AG04450 (cell line): ENCODE results near the gene MPP2. TPM values are rescaled to one million over a fixed set of nuclear protein-coding genes. Genes with fewer than 3 reads are reported as not detected.

ENCODE experiments used
- CTCF ChIA-PET: fragments of 300-600, 350-600 bp; formaldehyde crosslinking; extraction: SDS; loops from one replicate; lab custom pipeline; 2022; ENCODE audit warnings: antibody characterized with exemption, inconsistent platforms; lab: Charles Lee
- POLR2A ChIA-PET: fragments of 350-600 bp; formaldehyde crosslinking; extraction: SDS; loops from one replicate; lab custom pipeline; 2021; ENCODE audit warnings: antibody characterized with exemption, inconsistent platforms; lab: Yijun Ruan, JAX
- DNase-seq: peaks from one replicate; pipeline ENCODE4 v3.0.0-alpha.2; 2011; ENCODE audit warnings: low read depth, low spot score
- H3K27ac ChIP-seq: one replicate; pipeline ENCODE4 v1.5.1; 2012; ENCODE audit warnings: low read depth, low read length, control low read depth
- H3K27me3 ChIP-seq: one replicate; pipeline ENCODE4 v1.6.0; 2012; ENCODE audit warnings: low read length; ENCODE audit not compliant: control insufficient read depth, insufficient read depth
- H3K4me3 ChIP-seq: 2 replicates; pipeline ENCODE4 v1.5.1; 2011; ENCODE audit warnings: mild to moderate bottlenecking, low read depth, low read length, control low read depth
- H3K9me3 ChIP-seq: 2 replicates; pipeline ENCODE4 v1.5.1; 2012; ENCODE audit warnings: low read length; ENCODE audit not compliant: control insufficient read depth, insufficient read depth
- polyA plus RNA-seq: library from polyadenylated mRNA; depleted of rRNA; stranded (reverse); fragments of >200 nt; gene quantifications from 2 replicates; pipeline ENCODE4 v1.2.3, GENCODE V29; 2011
- TF ChIP-seq, protein P1 (sequence below): IDR thresholded peaks from 2 replicates; pipeline ENCODE4 v1.5.1; 2011; ENCODE audit warnings: low read depth, low read length, control low read depth, inconsistent platforms

MPP2 gene
- polyA plus RNA-seq, 1 experiment = 2.4 TPM

DNA sequence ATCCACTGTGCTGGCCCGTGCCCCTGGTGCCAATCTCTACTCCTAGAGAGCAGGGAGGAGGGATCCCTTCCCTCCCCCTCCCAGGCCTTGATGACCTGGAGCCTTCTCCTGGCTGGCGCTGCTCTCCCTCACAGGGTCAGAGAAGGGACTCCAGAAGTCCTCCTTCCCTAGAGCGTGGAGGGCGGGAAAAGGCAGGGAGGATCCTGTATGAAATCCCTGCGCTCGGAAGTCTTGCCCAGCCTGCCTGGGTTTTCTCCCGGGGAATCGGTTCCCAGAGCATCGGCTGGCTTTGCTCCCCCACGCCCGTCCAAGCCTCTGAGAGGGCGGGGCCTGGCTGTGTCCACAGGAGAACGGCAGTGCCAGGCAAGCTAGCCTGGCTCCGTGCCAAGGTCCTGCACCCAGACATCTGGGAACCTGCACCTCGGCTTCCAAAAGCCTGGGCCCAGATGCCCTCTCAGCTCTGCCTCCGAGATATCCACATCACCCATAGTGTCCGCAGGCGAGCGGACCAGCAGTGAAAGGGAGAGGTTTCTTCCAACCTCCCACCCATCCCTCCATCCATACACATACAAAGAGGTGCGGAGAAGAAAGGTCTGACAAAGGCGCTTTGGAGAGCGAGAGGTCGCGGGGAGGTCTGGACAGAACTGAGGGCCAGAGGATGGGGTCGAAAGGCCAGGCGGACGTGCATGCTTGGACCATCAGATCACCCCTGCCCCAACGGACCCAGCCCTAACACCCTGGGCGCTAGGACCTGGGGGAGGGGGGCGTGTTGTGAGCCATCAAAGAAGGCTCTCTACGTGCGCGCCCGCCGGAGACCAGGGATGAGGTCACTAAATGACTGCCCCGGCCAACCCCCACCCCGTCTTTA, 1.1 kb downstream of the MPP2 start:
- DNase-seq = no peak
- TF ChIP-seq, protein P1, sequence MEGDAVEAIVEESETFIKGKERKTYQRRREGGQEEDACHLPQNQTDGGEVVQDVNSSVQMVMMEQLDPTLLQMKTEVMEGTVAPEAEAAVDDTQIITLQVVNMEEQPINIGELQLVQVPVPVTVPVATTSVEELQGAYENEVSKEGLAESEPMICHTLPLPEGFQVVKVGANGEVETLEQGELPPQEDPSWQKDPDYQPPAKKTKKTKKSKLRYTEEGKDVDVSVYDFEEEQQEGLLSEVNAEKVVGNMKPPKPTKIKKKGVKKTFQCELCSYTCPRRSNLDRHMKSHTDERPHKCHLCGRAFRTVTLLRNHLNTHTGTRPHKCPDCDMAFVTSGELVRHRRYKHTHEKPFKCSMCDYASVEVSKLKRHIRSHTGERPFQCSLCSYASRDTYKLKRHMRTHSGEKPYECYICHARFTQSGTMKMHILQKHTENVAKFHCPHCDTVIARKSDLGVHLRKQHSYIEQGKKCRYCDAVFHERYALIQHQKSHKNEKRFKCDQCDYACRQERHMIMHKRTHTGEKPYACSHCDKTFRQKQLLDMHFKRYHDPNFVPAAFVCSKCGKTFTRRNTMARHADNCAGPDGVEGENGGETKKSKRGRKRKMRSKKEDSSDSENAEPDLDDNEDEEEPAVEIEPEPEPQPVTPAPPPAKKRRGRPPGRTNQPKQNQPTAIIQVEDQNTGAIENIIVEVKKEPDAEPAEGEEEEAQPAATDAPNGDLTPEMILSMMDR = no peak
- peaks cover 37% of the 10 kb centered on the region for H3K27me3 ChIP-seq
- no peak overlapping the region for H3K27ac ChIP-seq
- peak overlapping the region; percentile 68 for H3K4me3 ChIP-seq
- CTCF ChIA-PET = interaction anchor here (1.6 kb wide), 1 partner anchor 38 kb away, joined by 4 read pairs; no protein-coding TSS in a partner anchor
- H3K9me3 ChIP-seq = no peaks in the 10 kb centered on the region; the same call in 1 of the 2 replicates
- POLR2A ChIA-PET = no interaction called here

DNA sequence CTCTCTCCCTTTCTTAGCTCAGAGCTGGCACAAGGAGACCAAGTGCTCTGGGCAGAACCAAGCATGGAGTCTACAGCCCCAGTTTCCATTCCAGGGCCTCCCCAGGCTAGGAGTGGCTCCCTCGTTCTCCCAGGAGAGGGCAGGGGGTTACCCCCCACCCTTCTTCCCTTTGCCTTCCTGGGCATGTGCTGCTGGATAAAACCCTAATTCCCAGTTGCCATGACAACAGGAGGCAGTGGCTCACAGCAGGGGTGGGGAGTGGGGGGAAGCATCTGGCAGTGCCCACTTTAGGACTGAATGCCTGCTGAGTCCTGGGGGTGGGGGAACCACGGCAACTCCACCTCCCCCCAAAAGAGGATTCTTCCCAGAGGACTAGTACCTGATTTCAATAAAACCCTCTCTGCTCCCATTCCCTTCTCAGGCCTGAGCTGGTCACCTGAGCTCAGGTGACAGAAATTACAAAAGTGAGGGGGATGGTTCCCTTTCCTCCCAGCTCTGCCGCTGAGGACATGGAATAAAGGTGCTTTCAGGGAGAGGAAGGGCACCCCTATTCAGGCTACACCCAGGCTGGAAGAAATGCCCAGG, 1.8 kb downstream of the MPP2 start:
- ChIA-PET CTCF (no interaction called here), POLR2A (no interaction called here)
- TF ChIP-seq, protein P1 = no peak
- H3K9me3 ChIP-seq = no peaks in the 10 kb centered on the region; the same call in 1 of the 2 replicates
- no peak for DNase-seq
- peaks cover 37% of the 10 kb centered on the region for H3K27me3 ChIP-seq
- no peak overlapping the region for H3K4me3 ChIP-seq
- H3K27ac ChIP-seq = no peak overlapping the region

- POLR2A ChIA-PET = no interaction called here
- Histone ChIP-seq H3K9me3 (no peaks in the 10 kb centered on the region; the same call in 1 of the 2 replicates), H3K27ac (no peak overlapping the region), H3K27me3 (peaks cover 33% of the 10 kb centered on the region), H3K4me3 (no peak overlapping the region)
- DNase-seq = no peak
- CTCF ChIA-PET = interaction anchor here (0.7 to 2.1 kb wide), 3 partner anchors 8 to 56 kb away, joined by 3 to 5 read pairs (median 3); no protein-coding TSS in a partner anchor
- TF ChIP-seq, protein P1 = no peak
Observed at GRCh38 chr17:43901861-43902589, 5.3 kb downstream of the MPP2 start.

DNA sequence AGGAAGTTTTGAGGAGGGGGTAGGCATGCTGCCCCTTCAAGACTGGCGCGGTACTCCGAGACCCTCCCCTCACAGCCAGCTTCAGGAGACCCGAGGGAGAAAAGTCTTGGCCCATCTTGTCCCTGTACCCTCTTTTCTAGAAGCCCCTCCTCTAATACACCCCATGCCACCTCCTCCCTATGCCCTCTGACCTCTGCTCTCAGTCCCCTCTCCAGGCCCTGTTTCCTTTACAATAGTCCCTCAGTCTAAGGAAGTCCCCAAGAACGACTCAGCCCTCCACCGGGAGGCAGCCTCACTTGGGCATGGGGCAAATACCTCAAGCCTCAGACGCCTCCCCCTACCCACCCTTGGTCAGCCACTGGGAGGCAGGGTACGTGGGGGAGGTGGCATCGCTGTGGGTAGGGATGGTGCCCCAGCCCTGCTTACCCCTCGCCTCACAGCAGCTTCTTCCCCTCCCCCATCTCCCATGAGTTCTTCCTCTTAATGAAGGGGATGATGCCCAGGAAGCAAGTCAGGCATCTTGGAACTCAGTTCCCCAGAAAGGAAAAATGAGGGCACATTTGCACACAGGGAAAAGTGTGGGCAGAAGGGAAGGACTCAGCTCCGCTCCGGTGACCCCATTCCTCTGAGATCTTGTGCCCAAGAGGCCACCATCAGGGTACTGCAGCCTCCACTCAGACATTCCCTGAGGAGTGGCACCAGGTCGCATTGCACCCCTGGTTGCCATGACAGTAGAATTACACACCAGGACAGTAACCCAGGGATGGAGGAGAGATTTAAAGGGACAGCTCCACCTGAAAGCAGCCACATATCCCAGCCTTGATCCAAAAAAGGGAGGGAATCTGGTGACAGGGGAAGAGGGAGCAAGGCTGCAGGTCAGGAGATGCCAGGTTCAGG, 6.2 kb downstream of the MPP2 start:
- H3K27ac ChIP-seq = no peak overlapping the region
- TF ChIP-seq, protein P1 = no peak
- H3K4me3 ChIP-seq = peak overlapping the region; percentile 57
- ChIA-PET POLR2A (no interaction called here), CTCF (interaction anchor here (1.0 to 2.1 kb wide), 3 partner anchors 9 to 55 kb away, joined by 3 to 5 read pairs (median 3); no protein-coding TSS in a partner anchor)
- no peaks in the 10 kb centered on the region for H3K9me3 ChIP-seq
- DNase-seq = no peak
- H3K27me3 ChIP-seq = peaks cover 31% of the 10 kb centered on the region
